ENCODE results near the gene ADGRF3.
"Not testable (repeated sequence)": the region's sequence is repeated elsewhere in the genome, so short reads cannot be mapped to it uniquely, and the experiment has no call there.

Gene ADGRF3

GRCh38 chr2:26269571-26270158, 76.9 kb downstream of the ADGRF3 start:
- no peak for DNase-seq

DNA sequence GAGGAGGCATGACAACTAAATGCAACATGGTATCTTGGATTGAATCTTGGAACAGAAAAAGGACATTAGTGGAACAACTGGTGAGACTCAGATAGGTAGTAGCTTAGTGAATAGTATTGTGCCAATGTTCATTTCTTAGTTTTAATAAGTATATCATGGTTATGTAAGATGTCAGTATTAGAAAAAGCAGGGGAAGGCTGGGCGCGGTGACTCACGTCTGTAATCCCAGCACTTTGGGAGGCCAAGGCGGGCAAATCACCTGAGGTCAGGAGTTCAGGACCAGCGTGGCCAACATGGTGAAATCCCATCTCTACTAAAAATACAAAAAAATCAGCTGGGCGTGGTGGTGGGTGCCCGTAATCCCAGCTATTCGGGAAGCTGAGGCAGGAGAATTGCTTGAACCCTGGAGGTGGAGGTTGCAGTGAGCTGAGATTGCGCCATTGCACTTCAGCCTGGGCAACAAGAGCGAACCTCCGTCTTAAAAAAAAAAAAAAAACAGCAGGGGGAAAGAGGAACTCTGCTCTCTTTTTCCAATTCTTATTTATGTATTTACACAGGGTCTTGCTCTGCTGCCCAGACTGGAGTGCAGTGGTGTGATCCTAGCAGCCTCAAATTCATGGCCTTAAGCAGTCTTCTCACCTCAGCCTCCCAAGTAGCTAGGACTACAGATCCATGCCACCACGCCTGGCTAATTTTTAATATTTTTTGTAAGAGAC, 77.8 kb downstream of the ADGRF3 start:
- DNase-seq: not testable (repeated sequence)

DNA sequence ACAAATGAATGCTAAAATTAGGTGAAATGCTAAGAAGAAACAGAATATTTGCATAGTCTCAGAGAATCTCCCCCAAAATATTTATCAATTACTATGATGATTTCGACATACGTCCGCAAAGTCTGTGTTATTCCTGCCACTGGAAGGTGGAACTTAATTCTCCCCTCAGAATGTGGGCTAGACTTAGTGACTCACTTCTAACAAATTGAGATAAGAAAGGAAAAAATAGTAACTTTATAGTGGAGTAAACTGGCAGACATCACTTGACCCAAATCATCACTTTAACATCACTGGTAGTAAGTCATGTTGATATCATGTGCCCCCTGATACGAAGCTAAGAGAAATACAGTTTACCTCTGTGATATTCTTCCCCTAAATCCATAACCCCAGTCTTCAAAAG, 78.4 kb downstream of the ADGRF3 start:
- DNase-seq: no peak

DNA sequence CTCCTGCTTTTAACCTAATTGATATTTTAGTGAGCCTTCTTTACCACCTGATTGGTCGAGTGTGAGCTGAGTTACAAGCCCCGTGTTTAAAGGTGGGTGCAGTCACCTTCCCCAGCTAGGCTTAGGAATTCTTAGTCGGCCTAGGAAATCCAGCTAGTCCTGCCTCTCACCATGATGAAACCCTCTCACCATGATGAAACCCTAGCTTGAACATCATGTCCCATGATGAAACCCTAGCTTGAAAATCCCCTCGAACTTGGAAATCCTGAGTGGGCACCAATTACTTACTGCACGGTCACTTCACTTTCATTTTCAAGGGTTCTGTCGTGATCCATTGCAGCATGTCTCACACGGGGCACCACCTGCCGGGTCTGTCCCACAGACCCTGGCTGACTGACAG, 87.8 kb downstream of the ADGRF3 start:
- not testable (repeated sequence) for DNase-seq

Data from NCI-H510A (cell line).